ENCODE results near the gene RSPH10B. TPM values are rescaled to one million over a fixed set of nuclear protein-coding genes. Genes with fewer than 3 reads are reported as not detected.
"Not testable (repeated sequence)": the region's sequence is repeated elsewhere in the genome, so short reads cannot be mapped to it uniquely, and the experiment has no call there.

Gene RSPH10B
- total RNA-seq, 1 donor = 0.10 TPM

- not testable (repeated sequence) for H3K9me3 ChIP-seq (ENCODE audit: low read depth, low read length); H3K4me1 ChIP-seq (ENCODE audit: insufficient read depth, low read length); H3K27me3 ChIP-seq (ENCODE audit: insufficient read depth, low read length); H3K4me3 ChIP-seq (ENCODE audit: low read length)
Observed at GRCh38 chr7:5963205-5963604, 7.3 kb downstream of the RSPH10B start.

GRCh38 chr7:5934945-5935450, 35.5 kb downstream of the RSPH10B start:
- not testable (repeated sequence) for H3K27me3 ChIP-seq (ENCODE audit: insufficient read depth, low read length); H3K9me3 ChIP-seq (ENCODE audit: low read depth, low read length); H3K4me1 ChIP-seq (ENCODE audit: insufficient read depth, low read length); H3K4me3 ChIP-seq (ENCODE audit: low read length)

GRCh38 chr7:5931905-5932644, 38.4 kb downstream of the RSPH10B start:
- not testable (repeated sequence) for H3K4me3 ChIP-seq (ENCODE audit: low read length); H3K4me1 ChIP-seq (ENCODE audit: insufficient read depth, low read length); H3K9me3 ChIP-seq (ENCODE audit: low read depth, low read length); H3K27me3 ChIP-seq (ENCODE audit: insufficient read depth, low read length)

- H3K4me3 ChIP-seq (ENCODE audit: low read length); H3K9me3 ChIP-seq (ENCODE audit: low read depth, low read length); H3K27me3 ChIP-seq (ENCODE audit: insufficient read depth, low read length); H3K4me1 ChIP-seq (ENCODE audit: insufficient read depth, low read length): not testable (repeated sequence)
Observed at GRCh38 chr7:5931250-5931649, 39.2 kb downstream of the RSPH10B start.

GRCh38 chr7:5930290-5930689, 40.2 kb downstream of the RSPH10B start:
- H3K27me3 ChIP-seq (ENCODE audit: insufficient read depth, low read length); H3K4me3 ChIP-seq (ENCODE audit: low read length); H3K4me1 ChIP-seq (ENCODE audit: insufficient read depth, low read length); H3K9me3 ChIP-seq (ENCODE audit: low read depth, low read length): not testable (repeated sequence)

- H3K27me3 ChIP-seq (ENCODE audit: insufficient read depth, low read length); H3K4me1 ChIP-seq (ENCODE audit: insufficient read depth, low read length); H3K9me3 ChIP-seq (ENCODE audit: low read depth, low read length); H3K4me3 ChIP-seq (ENCODE audit: low read length): not testable (repeated sequence)
Observed at GRCh38 chr7:5926263-5926870, 44.1 kb downstream of the RSPH10B start.

GRCh38 chr7:5924630-5925029, 45.9 kb downstream of the RSPH10B start:
- H3K9me3 ChIP-seq (ENCODE audit: low read depth, low read length); H3K27me3 ChIP-seq (ENCODE audit: insufficient read depth, low read length); H3K4me3 ChIP-seq (ENCODE audit: low read length); H3K4me1 ChIP-seq (ENCODE audit: insufficient read depth, low read length): not testable (repeated sequence)

GRCh38 chr7:5924180-5924579, 46.3 kb downstream of the RSPH10B start:
- not testable (repeated sequence) for H3K4me3 ChIP-seq (ENCODE audit: low read length); H3K27me3 ChIP-seq (ENCODE audit: insufficient read depth, low read length); H3K9me3 ChIP-seq (ENCODE audit: low read depth, low read length); H3K4me1 ChIP-seq (ENCODE audit: insufficient read depth, low read length)

- not testable (repeated sequence) for H3K4me1 ChIP-seq (ENCODE audit: insufficient read depth, low read length)
Observed at GRCh38 chr7:5916529-5916928, 54.0 kb downstream of the RSPH10B start.

GRCh38 chr7:5908835-5909234, 61.7 kb downstream of the RSPH10B start:
- H3K27me3 ChIP-seq (ENCODE audit: insufficient read depth, low read length); H3K4me3 ChIP-seq (ENCODE audit: low read length); H3K9me3 ChIP-seq (ENCODE audit: low read depth, low read length); H3K4me1 ChIP-seq (ENCODE audit: insufficient read depth, low read length): not testable (repeated sequence)

More at GRCh38 chr7:5916529-5916928, 54.0 kb downstream of the RSPH10B start:
- not testable (repeated sequence) for H3K9me3 ChIP-seq (ENCODE audit: low read depth, low read length); H3K27me3 ChIP-seq (ENCODE audit: insufficient read depth, low read length); H3K4me3 ChIP-seq (ENCODE audit: low read length)

- not testable (repeated sequence) for H3K4me1 ChIP-seq (ENCODE audit: insufficient read depth, low read length); H3K4me3 ChIP-seq (ENCODE audit: low read length); H3K9me3 ChIP-seq (ENCODE audit: low read depth, low read length); H3K27me3 ChIP-seq (ENCODE audit: insufficient read depth, low read length)
Observed at GRCh38 chr7:5904726-5905125, 65.8 kb downstream of the RSPH10B start.

- H3K4me1 ChIP-seq (ENCODE audit: insufficient read depth, low read length); H3K9me3 ChIP-seq (ENCODE audit: low read depth, low read length); H3K27me3 ChIP-seq (ENCODE audit: insufficient read depth, low read length); H3K4me3 ChIP-seq (ENCODE audit: low read length): not testable (repeated sequence)
Observed at GRCh38 chr7:5903002-5903401, 67.5 kb downstream of the RSPH10B start.

GRCh38 chr7:5898480-5899224, 71.8 kb downstream of the RSPH10B start, which contains the start of gene CCZ1:
Gene CCZ1, plus strand, starts transcription at chr7:5898733. Its CDS starts 67 bp downstream, at chr7:5898800.
- not testable (repeated sequence) for H3K27me3 ChIP-seq (ENCODE audit: insufficient read depth, low read length)
- H3K4me3 ChIP-seq (ENCODE audit: low read length) = peak within 1 kb of the TSS; percentile 34

GRCh38 chr7:5897369-5897919, 73.0 kb downstream of the RSPH10B start:
- not testable (repeated sequence) for H3K4me1 ChIP-seq (ENCODE audit: insufficient read depth, low read length); H3K4me3 ChIP-seq (ENCODE audit: low read length); H3K9me3 ChIP-seq (ENCODE audit: low read depth, low read length); H3K27me3 ChIP-seq (ENCODE audit: insufficient read depth, low read length)

More at GRCh38 chr7:5898480-5899224, 71.8 kb downstream of the RSPH10B start, which contains the start of gene CCZ1:
- H3K4me1 ChIP-seq (ENCODE audit: insufficient read depth, low read length); H3K9me3 ChIP-seq (ENCODE audit: low read depth, low read length): not testable (repeated sequence)

- no peaks in the 10 kb centered on the region for H3K27me3 ChIP-seq (ENCODE audit: insufficient read depth, low read length)
- no peaks in the 10 kb centered on the region for H3K9me3 ChIP-seq (ENCODE audit: low read depth, low read length)
- H3K4me1 ChIP-seq (ENCODE audit: insufficient read depth, low read length) = no peaks in the 10 kb centered on the region
- H3K4me3 ChIP-seq (ENCODE audit: low read length) = no peak overlapping the region
Observed at GRCh38 chr7:5892498-5892897, 78.0 kb downstream of the RSPH10B start.

Measured in mononuclear cell (primary cell).